OCI-LY7 (cell line): ENCODE results near the gene INTS11.

Source experiments
- EZH2phosphoT487 ChIP-seq: fragments of 200-600 bp; sonication (generic); IDR thresholded peaks from 2 replicates; pipeline ENCODE4 v1.6.1; 2018; ENCODE audit warnings: low read depth, borderline replicate concordance, mild to moderate bottlenecking, mixed run types, antibody characterized with exemption, low read length, moderate library complexity, mixed read lengths
- TF ChIP-seq, protein P1 (sequence below): fragments of 200-600 bp; sonication (generic); conservative IDR thresholded peaks from 2 replicates; pipeline ENCODE4 v1.5.1; 2014; ENCODE audit warnings: mild to moderate bottlenecking, antibody characterized with exemption, low read length, moderate library complexity, mixed read lengths

DNA sequence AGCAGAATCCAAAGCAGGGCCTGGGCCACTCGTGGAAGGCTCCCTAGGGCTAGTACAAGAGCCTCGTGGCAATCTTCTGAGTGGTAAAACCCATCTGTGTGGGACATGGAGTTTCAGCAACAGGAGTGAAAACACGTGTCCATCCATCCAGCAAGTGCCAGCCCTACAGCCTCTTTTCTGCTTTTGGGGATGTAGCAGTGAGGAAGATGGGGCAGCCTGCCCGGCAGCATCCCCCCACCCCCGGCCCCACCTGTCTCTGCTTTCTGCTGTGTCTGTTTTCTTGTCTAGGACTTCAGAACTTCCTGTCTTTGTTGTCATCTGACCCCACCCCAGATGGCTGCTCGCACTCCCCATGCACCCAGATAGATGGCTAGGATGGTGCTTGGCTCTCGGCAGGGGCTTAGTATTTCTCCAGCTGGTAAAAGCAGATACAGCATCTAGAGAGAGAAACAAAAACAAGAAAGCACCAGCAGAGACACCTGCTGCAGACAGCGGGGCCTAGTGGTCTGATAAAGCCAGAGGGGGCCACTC, 1.7 kb upstream of the INTS11 start:
- TF ChIP-seq, protein P1, sequence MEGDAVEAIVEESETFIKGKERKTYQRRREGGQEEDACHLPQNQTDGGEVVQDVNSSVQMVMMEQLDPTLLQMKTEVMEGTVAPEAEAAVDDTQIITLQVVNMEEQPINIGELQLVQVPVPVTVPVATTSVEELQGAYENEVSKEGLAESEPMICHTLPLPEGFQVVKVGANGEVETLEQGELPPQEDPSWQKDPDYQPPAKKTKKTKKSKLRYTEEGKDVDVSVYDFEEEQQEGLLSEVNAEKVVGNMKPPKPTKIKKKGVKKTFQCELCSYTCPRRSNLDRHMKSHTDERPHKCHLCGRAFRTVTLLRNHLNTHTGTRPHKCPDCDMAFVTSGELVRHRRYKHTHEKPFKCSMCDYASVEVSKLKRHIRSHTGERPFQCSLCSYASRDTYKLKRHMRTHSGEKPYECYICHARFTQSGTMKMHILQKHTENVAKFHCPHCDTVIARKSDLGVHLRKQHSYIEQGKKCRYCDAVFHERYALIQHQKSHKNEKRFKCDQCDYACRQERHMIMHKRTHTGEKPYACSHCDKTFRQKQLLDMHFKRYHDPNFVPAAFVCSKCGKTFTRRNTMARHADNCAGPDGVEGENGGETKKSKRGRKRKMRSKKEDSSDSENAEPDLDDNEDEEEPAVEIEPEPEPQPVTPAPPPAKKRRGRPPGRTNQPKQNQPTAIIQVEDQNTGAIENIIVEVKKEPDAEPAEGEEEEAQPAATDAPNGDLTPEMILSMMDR: no peak
- TF ChIP-seq EZH2phosphoT487: no peak
